Islet precursor cell (in vitro differentiated cells): ENCODE results near the gene SMAP1.

Experiments
- DNase-seq: peaks from one replicate; pipeline ENCODE4 v3.0.0-alpha.2; 2018

SMAP1 gene

GRCh38 chr6:70903665-70904452 is 236.2 kb downstream of the SMAP1 start:
- DNase-seq, result no peak

- no peak for DNase-seq
Observed at GRCh38 chr6:70905742-70906141, 238.1 kb downstream of the SMAP1 start.
